Gastroesophageal sphincter (tissue), 3 donors: Measurements from ENCODE around the gene PARD6G.

Experiments
- EP300 ChIP-seq: sonication (generic); formaldehyde crosslinking; IDR thresholded peaks from one replicate; pipeline ENCODE4 v1.6.1; 2017; ENCODE audit warnings: antibody characterized with exemption, mild to moderate bottlenecking
- TF ChIP-seq, protein P1 (sequence below), 4 experiments: fragments of 200-600 bp in 2 of 4; fragments of 450-650 bp in 2 of 4; sonication (generic) in 1 of 4; IDR thresholded peaks; one replicate each; pipeline ENCODE4 v1.5.1; 2017 to 2019; ENCODE audit warnings: antibody characterized with exemption in 4 of 4, mild to moderate bottlenecking in 2 of 4, moderate library complexity in 2 of 4

DNA sequence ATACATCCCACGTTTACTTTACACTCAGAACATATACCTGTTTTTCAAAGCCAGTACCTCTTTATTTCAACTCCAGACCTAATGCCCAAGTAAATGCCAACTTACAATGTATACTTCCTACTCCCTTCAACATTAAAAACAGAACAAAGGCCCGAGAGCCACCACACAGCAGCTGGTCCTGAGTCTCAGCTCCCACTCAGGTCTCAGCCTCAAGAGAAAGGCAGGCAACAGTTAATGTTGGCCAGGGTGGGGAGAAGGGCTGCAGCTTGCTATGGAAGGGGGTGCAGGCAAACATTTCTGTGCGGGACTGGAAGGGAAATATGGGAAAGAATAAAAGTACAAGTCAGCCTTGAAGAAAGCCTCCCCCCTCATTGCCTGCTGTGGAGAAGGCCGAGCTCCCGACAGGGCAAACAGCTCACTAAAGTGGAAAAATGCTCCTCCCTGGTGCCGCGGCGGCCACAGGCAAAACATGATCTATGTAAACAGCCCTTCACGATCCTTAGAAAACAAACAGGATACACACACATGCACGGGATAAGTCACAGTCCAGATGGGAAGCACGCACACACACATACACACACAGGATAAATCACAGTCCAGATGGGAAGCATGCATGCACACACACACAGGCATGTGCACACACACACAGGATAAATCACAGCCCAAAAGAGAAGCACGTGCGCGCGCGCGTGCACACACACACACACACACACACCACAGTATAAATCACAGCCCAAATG is 70.8 kb downstream of the PARD6G start:
- no peak for TF ChIP-seq EP300
- TF ChIP-seq, protein P1, sequence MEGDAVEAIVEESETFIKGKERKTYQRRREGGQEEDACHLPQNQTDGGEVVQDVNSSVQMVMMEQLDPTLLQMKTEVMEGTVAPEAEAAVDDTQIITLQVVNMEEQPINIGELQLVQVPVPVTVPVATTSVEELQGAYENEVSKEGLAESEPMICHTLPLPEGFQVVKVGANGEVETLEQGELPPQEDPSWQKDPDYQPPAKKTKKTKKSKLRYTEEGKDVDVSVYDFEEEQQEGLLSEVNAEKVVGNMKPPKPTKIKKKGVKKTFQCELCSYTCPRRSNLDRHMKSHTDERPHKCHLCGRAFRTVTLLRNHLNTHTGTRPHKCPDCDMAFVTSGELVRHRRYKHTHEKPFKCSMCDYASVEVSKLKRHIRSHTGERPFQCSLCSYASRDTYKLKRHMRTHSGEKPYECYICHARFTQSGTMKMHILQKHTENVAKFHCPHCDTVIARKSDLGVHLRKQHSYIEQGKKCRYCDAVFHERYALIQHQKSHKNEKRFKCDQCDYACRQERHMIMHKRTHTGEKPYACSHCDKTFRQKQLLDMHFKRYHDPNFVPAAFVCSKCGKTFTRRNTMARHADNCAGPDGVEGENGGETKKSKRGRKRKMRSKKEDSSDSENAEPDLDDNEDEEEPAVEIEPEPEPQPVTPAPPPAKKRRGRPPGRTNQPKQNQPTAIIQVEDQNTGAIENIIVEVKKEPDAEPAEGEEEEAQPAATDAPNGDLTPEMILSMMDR (IDR thresholded peaks at IDR 0.05), result no peak
